Naive thymus-derived CD4-positive, alpha-beta T cell (primary cell): ENCODE measurements around the gene AP4E1. TPM values are rescaled to one million over a fixed set of nuclear protein-coding genes. Genes with fewer than 3 reads are reported as not detected.

ENCODE experiments used
- ATAC-seq: fragments of 150-1000 bp; cut with Tn5 transposase; 2 replicates; pipeline ENCODE4 v1.10.0; 2021; ENCODE audit warnings: mild to moderate bottlenecking, moderate library complexity
- CTCF ChIA-PET: fragments of 350-600 bp; sonication (Branson Sonifier 250); formaldehyde crosslinking; loops from one replicate; lab custom pipeline; 2021; ENCODE audit warnings: antibody characterized with exemption; lab: Charles Lee
- POLR2A ChIA-PET: fragments of 350-600 bp; sonication (Branson Sonifier 250); formaldehyde crosslinking; loops from one replicate; lab custom pipeline; 2021; ENCODE audit warnings: antibody characterized with exemption, inconsistent platforms; lab: Charles Lee
- DNase-seq, 9 donors: peaks; one replicate each; pipeline versions ENCODE4 v3.0.0 to v3.0.0-alpha.2; 2020 to 2022; ENCODE audit warnings: mixed read lengths in 1 of 9
- H3K27ac ChIP-seq: one replicate; pipeline ENCODE4 v1.7.0; 2013; ENCODE audit warnings: mild to moderate bottlenecking, low read depth, low read length, moderate library complexity
- H3K27me3 ChIP-seq, 2 donors: one replicate each; pipeline ENCODE4 v1.7.0; 2013; ENCODE audit warnings: low read length in 2 of 2, mild to moderate bottlenecking in 2 of 2, moderate library complexity in 2 of 2; ENCODE audit not compliant: control insufficient read depth in 2 of 2, insufficient read depth in 2 of 2
- H3K36me3 ChIP-seq, 3 experiments: 1 replicate in 2 of 3; 2 replicates in 1 of 3; pipeline ENCODE4 v1.7.0; 2013; ENCODE audit warnings: low read length in 3 of 3, mild to moderate bottlenecking in 3 of 3, moderate library complexity in 1 of 3; ENCODE audit not compliant: insufficient read depth in 3 of 3, control insufficient read depth in 2 of 3
- H3K4me1 ChIP-seq, 2 donors: one replicate each; pipeline ENCODE4 v1.7.0; 2013; ENCODE audit warnings: low read length in 2 of 2, mild to moderate bottlenecking in 2 of 2, moderate library complexity in 1 of 2; ENCODE audit not compliant: control insufficient read depth in 2 of 2, insufficient read depth in 2 of 2
- H3K4me3 ChIP-seq: 2 replicates; pipeline ENCODE4 v1.7.0; 2013; ENCODE audit warnings: mild to moderate bottlenecking, low read length
- H3K9me3 ChIP-seq, 3 experiments: 1 replicate in 2 of 3; 2 replicates in 1 of 3; pipeline ENCODE4 v1.7.0; 2013; ENCODE audit warnings: low read length in 3 of 3; ENCODE audit not compliant: control insufficient read depth in 2 of 3
- H3K27ac Mint-ChIP-seq, 9 donors: one replicate each; pipeline ENCODE4 v1.8.0; 2020 to 2022; ENCODE audit warnings: mixed read lengths in 9 of 9, mild to moderate bottlenecking in 8 of 9, moderate library complexity in 5 of 9, inconsistent platforms in 2 of 9
- H3K27me3 Mint-ChIP-seq, 5 donors: one replicate each; pipeline ENCODE4 v1.8.0; 2021 to 2022; ENCODE audit warnings: mixed read lengths in 5 of 5, mild to moderate bottlenecking in 1 of 5
- H3K36me3 Mint-ChIP-seq, 5 donors: one replicate each; pipeline ENCODE4 v1.8.0; 2020 to 2022; ENCODE audit warnings: mixed read lengths in 5 of 5, mild to moderate bottlenecking in 3 of 5, inconsistent platforms in 1 of 5
- H3K4me1 Mint-ChIP-seq, 7 donors: one replicate each; pipeline ENCODE4 v1.8.0; 2020 to 2022; ENCODE audit warnings: mixed read lengths in 7 of 7, mild to moderate bottlenecking in 3 of 7, inconsistent platforms in 1 of 7
- H3K4me3 Mint-ChIP-seq, 10 donors: one replicate each; pipeline ENCODE4 v1.8.0; 2020 to 2022; ENCODE audit warnings: mild to moderate bottlenecking in 10 of 10, mixed read lengths in 10 of 10, moderate library complexity in 6 of 10, inconsistent platforms in 2 of 10
- H3K9me3 Mint-ChIP-seq, 11 donors: one replicate each; pipeline ENCODE4 v1.8.0; 2020 to 2022; ENCODE audit warnings: mixed read lengths in 11 of 11, mild to moderate bottlenecking in 4 of 11, inconsistent platforms in 1 of 11, moderate library complexity in 1 of 11
- intact Hi-C, 2 donors: fragments of 100-400 bp; cut with micrococcal nuclease; formaldehyde crosslinking; loops; one replicate each; pipeline ENCODE4 v1.15.1; 2023
- polyA plus RNA-seq, 2 donors: library from polyadenylated mRNA; unstranded; fragments of 300-500 nt; fragmentation: Illumina TruSeq; gene quantifications; one replicate each; pipeline ENCODE4 v1.2.3, GENCODE V29; 2021
- total RNA-seq, 6 experiments: library from RNA in 5 of 6; stranded (reverse) in 5 of 6; gene quantifications; 1 replicate in 5 of 6; 2 replicates in 1 of 6; pipeline ENCODE4 v1.2.3 and lab custom pipeline; 2021 to 2026

Gene AP4E1
- total and polyA plus RNA-seq, 7 experiments from 2014 or later: 3.0 to 13.8 (median 12.4) TPM

DNA sequence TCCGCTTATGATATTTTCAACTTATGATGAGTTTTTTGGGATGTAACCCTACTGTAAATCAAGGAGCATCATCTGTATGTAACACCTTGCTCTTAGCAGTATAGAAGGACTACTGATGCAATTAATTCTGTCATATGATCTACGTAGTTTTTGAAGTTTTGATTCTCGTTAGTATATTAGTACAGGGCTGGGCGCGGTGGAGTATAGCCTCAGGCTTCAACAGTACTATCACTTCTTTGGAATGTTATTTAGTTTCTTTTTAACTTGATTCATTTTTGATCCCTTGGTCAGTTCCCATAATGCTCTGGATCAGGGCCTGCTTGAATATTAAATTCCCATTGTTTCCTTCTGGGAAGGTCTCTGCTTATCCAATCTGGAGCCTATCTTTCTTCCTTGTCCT lies 23.9 kb upstream of the AP4E1 start:
- Mint-ChIP-seq H3K9me3 (no peaks in the 10 kb centered on the region), H3K27me3 (no peaks in the 10 kb centered on the region), H3K4me1 (peaks cover 4 to 64% (median 11%) of the 10 kb centered on the region in 7 donors), H3K36me3 (peaks cover 0 to 7% (median 2%) of the 10 kb centered on the region in 5 donors), H3K27ac (peak overlapping the region in 1 of 9 donors; percentile 80), H3K4me3 (peak overlapping the region in 1 of 10 donors; percentile 2)
- H3K36me3 ChIP-seq: no peaks in the 10 kb centered on the region
- H3K9me3 ChIP-seq: no peaks in the 10 kb centered on the region
- ATAC-seq (no peak), DNase-seq (no peak)
- H3K27me3 ChIP-seq: no peaks in the 10 kb centered on the region
- H3K4me3 ChIP-seq: no peak overlapping the region
- intact Hi-C loops: loop anchor here in 1 of 2 donors (5.0 kb wide), 1 partner anchor 532 kb away; no protein-coding TSS in a partner anchor
- CTCF ChIA-PET: interaction anchor here (1.2 to 1.4 kb wide), 2 partner anchors 8 to 23 kb away, joined by 5 read pairs; no protein-coding TSS in a partner anchor
- no peaks in the 10 kb centered on the region for H3K4me1 ChIP-seq
- POLR2A ChIA-PET: no interaction called here
- H3K27ac ChIP-seq: no peak overlapping the region

DNA sequence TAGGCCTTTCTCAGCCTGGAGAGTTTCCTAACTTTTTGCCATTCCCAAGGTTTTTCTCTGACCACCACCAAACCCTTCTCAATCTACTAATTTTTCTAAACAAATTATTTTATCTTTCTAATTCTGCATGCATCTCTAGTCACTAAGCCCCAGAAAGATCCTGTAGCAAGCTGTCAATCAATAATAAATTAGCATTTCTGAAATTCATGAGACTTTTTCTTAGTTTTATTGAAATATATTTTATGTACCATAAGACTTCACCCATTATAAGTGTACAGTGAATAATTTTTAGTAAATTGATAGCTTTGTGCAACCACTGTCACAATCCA lies 22.4 kb upstream of the AP4E1 start:
- H3K4me1 ChIP-seq: no peaks in the 10 kb centered on the region
- intact Hi-C loops: loop anchor here in 1 of 2 donors (1.0 kb wide), 1 partner anchor 22 kb away; the partner anchor contains the start of gene AP4E1
- DNase-seq: no peak
- CTCF ChIA-PET: no interaction called here
- H3K4me3 Mint-ChIP-seq: no peak overlapping the region
- peaks cover 2 to 52% (median 6%) of the 10 kb centered on the region in 7 donors for H3K4me1 Mint-ChIP-seq
- POLR2A ChIA-PET: interaction anchor here (0.5 to 0.6 kb wide), 2 partner anchors 8 to 387 kb away, joined by 3 read pairs; no protein-coding TSS in a partner anchor
- H3K36me3 Mint-ChIP-seq: peaks cover 4 to 13% (median 7%) of the 10 kb centered on the region in 5 donors
- H3K27me3 Mint-ChIP-seq: no peaks in the 10 kb centered on the region
- no peak overlapping the region for H3K27ac ChIP-seq
- H3K36me3 ChIP-seq: no peaks in the 10 kb centered on the region
- H3K27ac Mint-ChIP-seq: peak overlapping the region in 1 of 9 donors; percentile 80
- no peaks in the 10 kb centered on the region for H3K27me3 ChIP-seq
- H3K9me3 Mint-ChIP-seq: peaks cover 0 to 10% (median 5%) of the 10 kb centered on the region in 11 donors
- no peak for ATAC-seq
- no peak overlapping the region for H3K4me3 ChIP-seq
- H3K9me3 ChIP-seq: peaks cover 0 to 4% (median 0%) of the 10 kb centered on the region in 3 experiments

DNA sequence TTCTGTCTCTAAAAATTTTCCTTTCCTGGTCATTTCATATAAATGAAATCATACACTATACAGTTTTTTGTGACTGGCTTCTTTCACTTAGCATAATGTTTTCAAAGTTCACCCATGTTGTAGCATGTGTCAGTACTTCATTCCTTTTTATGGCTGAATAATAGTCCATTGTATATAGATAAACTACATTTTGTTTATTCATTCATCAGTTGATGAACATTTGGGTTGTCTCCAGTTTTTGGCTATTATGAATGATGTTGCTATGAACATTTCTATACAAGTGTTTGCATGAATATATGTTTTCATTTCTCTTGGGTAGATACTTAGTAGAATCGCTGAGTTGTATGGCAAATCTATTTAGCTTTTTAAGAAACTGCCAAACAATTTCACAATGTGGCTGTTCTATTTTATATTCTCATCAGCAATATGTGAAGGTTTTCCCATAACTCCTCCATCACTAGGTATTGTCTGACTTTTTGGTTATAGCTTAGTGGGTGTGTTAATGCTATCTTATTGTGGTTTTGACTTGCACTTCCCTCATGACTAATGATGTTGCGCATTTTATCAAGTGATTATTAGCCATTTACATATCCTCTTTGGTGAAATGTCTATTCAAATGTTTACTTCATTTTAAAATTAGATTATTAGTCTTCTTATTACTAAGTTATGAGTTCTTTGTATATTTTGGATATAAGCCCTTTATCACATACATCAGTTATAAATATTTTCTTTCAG lies 21.7 kb upstream of the AP4E1 start:
- peaks cover 5 to 15% (median 7%) of the 10 kb centered on the region in 5 donors for H3K36me3 Mint-ChIP-seq
- no peak for ATAC-seq

DNA sequence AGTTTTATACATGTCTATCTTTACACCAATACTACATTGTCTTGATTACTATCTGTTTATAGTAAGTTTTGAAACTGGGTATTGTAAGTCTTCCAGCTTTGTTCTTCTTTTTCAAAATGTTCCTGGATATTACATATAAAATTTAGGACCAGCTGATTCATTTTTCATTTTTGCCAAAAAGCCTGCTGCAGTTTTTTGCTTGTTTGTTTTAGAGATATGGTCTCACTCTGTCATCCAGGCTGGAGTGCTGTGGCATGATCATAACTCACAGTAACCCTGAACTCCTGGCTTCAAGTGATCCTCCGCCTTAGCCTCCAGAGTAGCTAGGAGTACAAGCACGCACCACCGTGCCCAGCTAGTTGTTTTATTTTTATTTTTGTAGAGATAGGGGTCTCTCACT lies 20.4 kb upstream of the AP4E1 start:
- Histone ChIP-seq H3K4me1 (no peaks in the 10 kb centered on the region), H3K36me3 (no peaks in the 10 kb centered on the region), H3K27ac (no peak overlapping the region), H3K27me3 (no peaks in the 10 kb centered on the region), H3K4me3 (no peak overlapping the region), H3K9me3 (peaks cover 0 to 9% (median 0%) of the 10 kb centered on the region in 3 experiments)
- H3K27ac Mint-ChIP-seq: no peak overlapping the region
- ChIA-PET POLR2A (interaction anchor here (1.1 to 1.9 kb wide), 2 partner anchors 19 to 21 kb away, joined by 3 to 5 read pairs; no protein-coding TSS in a partner anchor), CTCF (interaction anchor here (0.6 kb wide), 1 partner anchor 838 kb away, joined by 3 read pairs; no protein-coding TSS in a partner anchor)
- H3K9me3 Mint-ChIP-seq: peaks cover 0 to 17% (median 5%) of the 10 kb centered on the region in 11 donors
- ATAC-seq (no peak), DNase-seq (no peak)
- peaks cover 5 to 17% (median 9%) of the 10 kb centered on the region in 5 donors for H3K36me3 Mint-ChIP-seq
- intact Hi-C loops: no loop called here
- peaks cover 0 to 38% (median 5%) of the 10 kb centered on the region in 7 donors for H3K4me1 Mint-ChIP-seq
- no peak overlapping the region for H3K4me3 Mint-ChIP-seq
- H3K27me3 Mint-ChIP-seq: no peaks in the 10 kb centered on the region

More for the DNA sequence above, 21.7 kb upstream of the AP4E1 start:
- DNase-seq: no peak
- ChIA-PET CTCF (interaction anchor here (0.6 to 0.8 kb wide), 2 partner anchors 93 to 212 kb away, joined by 3 read pairs; no protein-coding TSS in a partner anchor), POLR2A (interaction anchor here (0.6 to 1.9 kb wide), 3 partner anchors 15 to 227 kb away, joined by 3 to 5 read pairs (median 3); no protein-coding TSS in a partner anchor)
- peaks cover 0 to 9% (median 0%) of the 10 kb centered on the region in 3 experiments for H3K9me3 ChIP-seq
- no peak overlapping the region for H3K4me3 Mint-ChIP-seq
- no peak overlapping the region for H3K27ac ChIP-seq
- peaks cover 0 to 14% (median 5%) of the 10 kb centered on the region in 11 donors for H3K9me3 Mint-ChIP-seq
- H3K27me3 ChIP-seq: no peaks in the 10 kb centered on the region
- peaks cover 0 to 46% (median 5%) of the 10 kb centered on the region in 7 donors for H3K4me1 Mint-ChIP-seq
- no peaks in the 10 kb centered on the region for H3K36me3 ChIP-seq
- no peak overlapping the region for H3K4me3 ChIP-seq
- no peaks in the 10 kb centered on the region for H3K27me3 Mint-ChIP-seq
- intact Hi-C loops: loop anchor here in 1 of 2 donors (1.0 kb wide), 2 partner anchors 16 to 22 kb away; partner anchors contain the start of gene AP4E1
- H3K4me1 ChIP-seq: no peaks in the 10 kb centered on the region
- H3K27ac Mint-ChIP-seq: no peak overlapping the region

DNA sequence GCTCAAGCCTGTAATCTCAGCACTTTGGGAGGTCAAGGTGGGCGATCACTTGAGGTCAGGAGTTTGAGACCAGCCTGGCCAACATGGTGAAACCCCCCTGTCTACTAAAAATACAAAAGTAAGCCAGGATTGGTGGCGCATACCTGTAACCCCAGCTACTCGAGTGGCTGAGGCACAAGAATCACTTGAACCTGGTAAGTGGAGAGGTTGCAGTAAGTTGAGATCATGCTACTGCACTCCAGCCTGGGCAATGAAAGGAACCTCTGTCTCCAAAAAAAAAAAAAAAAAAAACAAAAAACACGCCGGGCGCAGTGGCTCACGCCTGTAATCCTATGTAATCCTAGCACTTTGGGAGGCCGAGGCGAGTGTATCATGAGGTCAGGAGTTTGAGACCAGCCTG lies 18.9 kb upstream of the AP4E1 start:
- Histone ChIP-seq H3K36me3 (no peaks in the 10 kb centered on the region), H3K4me3 (no peak overlapping the region), H3K4me1 (no peaks in the 10 kb centered on the region), H3K9me3 (peaks cover 0 to 9% (median 0%) of the 10 kb centered on the region in 3 experiments), H3K27ac (no peak overlapping the region), H3K27me3 (no peaks in the 10 kb centered on the region)
- DNase-seq: no peak
- Mint-ChIP-seq H3K4me3 (no peak overlapping the region), H3K9me3 (peaks cover 0 to 26% (median 8%) of the 10 kb centered on the region in 11 donors), H3K27ac (no peak overlapping the region), H3K27me3 (no peaks in the 10 kb centered on the region), H3K4me1 (peaks cover 0 to 24% (median 5%) of the 10 kb centered on the region in 7 donors), H3K36me3 (peaks cover 5 to 26% (median 17%) of the 10 kb centered on the region in 5 donors)
- ATAC-seq: no peak
- ChIA-PET POLR2A (no interaction called here), CTCF (interaction anchor here (0.8 kb wide), 1 partner anchor 18 kb away, joined by 3 read pairs; no protein-coding TSS in a partner anchor)
- intact Hi-C loops: no loop called here

DNA sequence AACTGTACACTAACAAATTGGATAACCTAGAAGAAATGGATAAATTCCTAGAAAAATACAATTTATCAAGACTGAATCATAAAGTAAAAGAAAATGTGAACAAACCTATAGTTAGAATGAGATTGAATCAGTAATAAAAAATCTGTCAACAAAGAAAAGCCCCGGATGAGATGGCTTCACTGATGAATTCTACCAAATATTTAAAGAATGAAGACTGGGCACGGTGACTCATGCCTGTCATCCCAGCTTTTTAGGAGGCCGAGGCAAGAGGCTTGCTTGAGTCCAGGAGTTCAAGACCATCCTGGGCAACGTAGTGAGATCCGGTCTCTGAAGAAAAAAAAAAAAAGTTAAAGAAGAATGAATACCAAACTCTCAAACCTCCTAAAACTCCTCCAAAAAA lies 17.7 kb upstream of the AP4E1 start:
- ATAC-seq (no peak), DNase-seq (no peak)
- H3K27ac ChIP-seq: no peak overlapping the region
- H3K36me3 ChIP-seq: no peaks in the 10 kb centered on the region
- peaks cover 0 to 9% (median 0%) of the 10 kb centered on the region in 3 experiments for H3K9me3 ChIP-seq
- H3K4me1 Mint-ChIP-seq: peaks cover 0 to 12% (median 3%) of the 10 kb centered on the region in 7 donors
- H3K4me3 Mint-ChIP-seq: no peak overlapping the region
- CTCF ChIA-PET: interaction anchor here (0.8 kb wide), 1 partner anchor 17 kb away, joined by 3 read pairs; no protein-coding TSS in a partner anchor
- no peak overlapping the region for H3K27ac Mint-ChIP-seq
- H3K27me3 Mint-ChIP-seq: no peaks in the 10 kb centered on the region
- H3K27me3 ChIP-seq: no peaks in the 10 kb centered on the region
- intact Hi-C loops: no loop called here
- no peak overlapping the region for H3K4me3 ChIP-seq
- H3K9me3 Mint-ChIP-seq: peaks cover 0 to 26% (median 8%) of the 10 kb centered on the region in 11 donors
- POLR2A ChIA-PET: interaction anchor here (0.6 kb wide), 1 partner anchor 97 kb away, joined by 3 read pairs; no protein-coding TSS in a partner anchor
- peaks cover 5 to 26% (median 17%) of the 10 kb centered on the region in 5 donors for H3K36me3 Mint-ChIP-seq
- H3K4me1 ChIP-seq: no peaks in the 10 kb centered on the region
